Common myeloid progenitor, CD34-positive (primary cell): ENCODE measurements around the gene MXD3.
A peak's percentile ranks its signal among the peaks of the same experiment; 100 is the strongest.

Experiments used
- CTCF ChIA-PET: fragments of 350-600 bp; sonication (Branson Sonifier 250); formaldehyde crosslinking; loops from one replicate; lab custom pipeline; 2021; ENCODE audit warnings: antibody characterized with exemption; lab: Charles Lee
- POLR2A ChIA-PET: fragments of 350-600 bp; sonication (Branson Sonifier 250); formaldehyde crosslinking; loops from one replicate; lab custom pipeline; 2021; ENCODE audit warnings: antibody characterized with exemption; lab: Charles Lee
- DNase-seq, 3 donors: peaks; one replicate each; pipeline versions ENCODE4 v3.0.0 to v3.0.0-alpha.2; 2013
- H3K27ac ChIP-seq, 2 experiments: 1 replicate in 1 of 2; 2 replicates in 1 of 2; pipeline ENCODE4 v1.7.0; 2013; ENCODE audit warnings: inconsistent platforms in 2 of 2, low read length in 2 of 2, mild to moderate bottlenecking in 2 of 2, low read depth in 1 of 2, moderate library complexity in 1 of 2; ENCODE audit not compliant: severe bottlenecking in 2 of 2, insufficient read depth in 1 of 2, poor library complexity in 1 of 2
- H3K27me3 ChIP-seq, 5 experiments: replicated peaks in 2 of 5; 1 replicate in 3 of 5; 2 replicates in 2 of 5; pipeline versions ENCODE4 v1.6.1 to v1.7.0; 2013; ENCODE audit warnings: low read length in 4 of 5, mild to moderate bottlenecking in 2 of 5, moderate library complexity in 2 of 5, inconsistent platforms in 1 of 5; ENCODE audit not compliant: insufficient read depth in 5 of 5, control insufficient read depth in 4 of 5
- H3K36me3 ChIP-seq, 4 experiments: 1 replicate in 2 of 4; 2 replicates in 2 of 4; pipeline versions ENCODE4 v1.6.1 to v1.7.0; 2013; ENCODE audit warnings: low read length in 3 of 4, control low read depth in 1 of 4, mild to moderate bottlenecking in 1 of 4; ENCODE audit not compliant: control insufficient read depth in 4 of 4, insufficient read depth in 4 of 4
- H3K4me1 ChIP-seq, 4 experiments: 1 replicate in 3 of 4; 2 replicates in 1 of 4; pipeline versions ENCODE4 v1.6.1 to v1.7.1; 2013; ENCODE audit warnings: low read length in 3 of 4, mild to moderate bottlenecking in 3 of 4, control low read depth in 1 of 4, inconsistent platforms in 1 of 4, moderate library complexity in 1 of 4; ENCODE audit not compliant: control insufficient read depth in 4 of 4, insufficient read depth in 4 of 4; ENCODE audit errors: control extremely low read depth in 1 of 4
- H3K4me3 ChIP-seq, 7 experiments: 1 replicate in 4 of 7; 2 replicates in 3 of 7; pipeline versions ENCODE4 v1.5.1 to v1.7.0; 2013; ENCODE audit warnings: mild to moderate bottlenecking in 7 of 7, low read length in 6 of 7, moderate library complexity in 6 of 7, inconsistent platforms in 2 of 7, low read depth in 2 of 7, control low read depth in 1 of 7; ENCODE audit not compliant: insufficient read depth in 4 of 7, control insufficient read depth in 1 of 7; ENCODE audit errors: extremely low read depth in 1 of 7
- H3K9me3 ChIP-seq, 5 experiments: 1 replicate in 4 of 5; 2 replicates in 1 of 5; pipeline versions ENCODE4 v1.6.1 to v1.7.1; 2013; ENCODE audit warnings: low read length in 4 of 5, mild to moderate bottlenecking in 2 of 5, inconsistent platforms in 1 of 5, low read depth in 1 of 5, moderate library complexity in 1 of 5; ENCODE audit not compliant: control insufficient read depth in 4 of 5, insufficient read depth in 2 of 5; ENCODE audit errors: control extremely low read depth in 1 of 5
- WGBS: methylation state at CpG from one replicate; pipeline ENCODE4 v1.1.5; 2013; ENCODE audit not compliant: insufficient coverage; 5-methylcytosine and 5-hydroxymethylcytosine counted together

MXD3 gene

DNA sequence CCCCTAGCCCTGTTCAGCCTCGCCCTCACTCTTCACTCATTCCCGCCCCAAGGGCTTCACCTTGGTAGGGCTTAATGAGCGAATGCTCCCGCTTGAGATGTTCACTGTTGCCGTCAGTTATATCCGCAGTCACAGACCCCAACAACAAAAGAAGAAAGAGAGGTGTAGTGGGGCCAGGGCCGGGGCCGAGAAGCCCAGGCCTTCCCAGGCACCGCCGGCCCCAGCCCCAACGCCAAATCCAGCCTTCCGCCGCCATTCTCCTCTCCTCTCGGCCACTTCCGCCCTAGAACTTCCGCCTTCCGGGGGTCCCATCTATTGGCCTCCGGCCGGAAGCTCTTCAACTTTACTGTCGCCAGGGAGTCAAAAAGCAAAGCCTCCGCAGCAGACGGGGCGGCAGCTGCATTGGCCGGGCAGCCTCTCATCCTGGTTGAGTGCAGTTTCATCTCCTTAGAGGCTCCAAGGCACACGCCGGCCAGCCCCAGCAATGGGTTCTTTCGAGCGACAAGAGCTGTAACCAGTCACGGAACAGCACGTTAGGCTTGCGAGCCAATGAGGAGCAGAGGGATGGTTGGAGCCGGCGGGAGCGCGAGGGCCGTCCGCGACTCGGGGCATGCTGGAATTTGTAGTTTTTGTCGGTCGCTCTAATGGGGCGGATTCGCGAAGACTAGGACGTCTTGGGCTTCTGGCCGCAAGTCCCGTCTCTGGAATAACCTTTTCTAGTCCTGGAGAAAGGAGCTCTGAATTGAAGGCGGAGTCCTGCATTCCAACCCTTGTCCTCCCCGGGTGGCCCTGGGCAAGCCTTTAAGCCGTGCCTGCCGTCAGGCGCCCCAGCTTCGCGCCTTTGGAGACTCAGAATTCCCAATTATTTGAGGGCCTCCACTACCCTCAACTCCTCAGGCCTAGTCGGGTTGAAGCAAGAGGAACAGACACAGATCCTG is 40.0 kb upstream of the MXD3 start, which contains the start of gene LMAN2:
LMAN2 (minus strand) TSS at position 277 of the 938 bp plus-strand sequence; CDS start at position 256, 21 bp downstream.
- POLR2A ChIA-PET = interaction anchor here (1.3 kb wide), 1 partner anchor 10 kb away, joined by 9 read pairs; no protein-coding TSS in a partner anchor
- H3K4me3 ChIP-seq = peak within 1 kb of the TSS; percentile 85 to 99 (median 97)
- 9% methylated on average over 51 of the region's 55 CpGs for WGBS
- DNase-seq = peak; percentile 95 to 98 (median 97)
- H3K27ac ChIP-seq = peak within 1 kb of the TSS; percentile 97 to 99
- CTCF ChIA-PET = interaction anchor here (0.9 to 13.7 kb wide), 14 partner anchors 10 to 75 kb away, joined by 3 to 131 read pairs (median 6); partner anchors contain the start of gene GRK6
- H3K4me1 ChIP-seq = peaks cover 10 to 51% (median 40%) of the 10 kb centered on the region in 4 experiments
- no peaks in the 10 kb centered on the region for H3K27me3 ChIP-seq
- peaks cover 0 to 18% (median 12%) of the 10 kb centered on the region in 4 experiments for H3K36me3 ChIP-seq
- H3K9me3 ChIP-seq = no peaks in the 10 kb centered on the region

DNA sequence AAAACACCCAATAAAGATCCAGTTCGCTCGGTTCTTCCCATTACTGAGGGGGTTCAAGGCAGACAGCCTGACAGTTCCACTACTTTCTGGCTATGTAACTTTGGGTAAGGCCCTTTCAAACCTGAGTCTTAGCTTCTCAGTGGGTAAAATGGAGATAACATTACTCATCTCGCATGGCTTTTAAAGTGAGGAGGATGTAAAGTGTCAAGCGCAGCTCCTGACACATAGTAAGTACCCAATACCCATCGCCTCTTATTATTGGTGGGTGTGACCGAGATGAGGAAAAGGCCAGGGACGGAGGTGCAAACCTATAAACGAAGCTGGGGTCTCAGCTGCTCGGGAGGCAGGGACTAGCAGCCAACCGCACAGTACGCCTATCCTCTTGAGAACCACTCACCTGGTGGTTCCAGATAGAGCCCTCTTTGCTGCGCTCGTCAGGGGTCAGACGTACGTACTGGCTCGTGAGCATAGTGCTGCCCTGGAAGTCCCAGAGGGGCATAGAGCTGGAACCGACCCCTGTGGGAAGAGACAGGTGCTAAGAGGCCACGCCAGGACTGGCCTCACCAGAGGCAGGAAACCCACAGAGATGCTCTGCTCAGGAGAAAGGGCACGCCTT is 39.2 kb upstream of the MXD3 start:
- Histone ChIP-seq H3K9me3 (no peaks in the 10 kb centered on the region), H3K36me3 (peaks cover 0 to 26% (median 14%) of the 10 kb centered on the region in 4 experiments), H3K27me3 (no peaks in the 10 kb centered on the region), H3K4me1 (peaks cover 10 to 43% (median 32%) of the 10 kb centered on the region in 4 experiments), H3K27ac (peak overlapping the region; percentile 97 to 99), H3K4me3 (peak overlapping the region; percentile 85 to 99 (median 97))
- WGBS = 14% methylated on average over 16 of the region's 19 CpGs
- no peak for DNase-seq
- ChIA-PET POLR2A (no interaction called here), CTCF (interaction anchor here (0.9 to 13.7 kb wide), 14 partner anchors 10 to 54 kb away, joined by 3 to 131 read pairs (median 6); no protein-coding TSS in a partner anchor)

DNA sequence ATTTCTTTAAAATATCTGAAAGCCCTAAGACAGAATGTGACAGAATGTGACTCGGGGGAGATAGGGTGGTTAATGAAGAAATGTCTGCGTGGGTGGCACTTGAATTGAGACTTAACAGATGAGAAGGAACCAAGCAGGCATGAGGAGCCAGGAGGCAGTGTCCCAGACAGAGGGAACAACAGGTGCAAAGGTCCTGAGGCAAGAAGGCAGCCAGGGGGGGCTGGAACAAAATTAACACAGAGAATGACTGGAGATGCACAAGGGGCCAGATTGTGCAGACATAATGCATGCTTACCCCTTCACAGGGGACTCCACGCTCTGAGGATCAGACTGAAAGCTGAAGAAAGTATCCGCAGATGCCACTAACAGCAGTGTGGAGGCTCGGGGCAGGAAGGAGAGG is 38.1 kb upstream of the MXD3 start:
- H3K9me3 ChIP-seq = no peaks in the 10 kb centered on the region
- peaks cover 10 to 36% (median 27%) of the 10 kb centered on the region in 4 experiments for H3K4me1 ChIP-seq
- no peak overlapping the region for H3K27ac ChIP-seq
- WGBS = 92% methylated on average over 4 of the region's 5 CpGs
- peak overlapping the region in 4 of 7 experiments; percentile 94 to 99 (median 96) for H3K4me3 ChIP-seq
- POLR2A ChIA-PET = no interaction called here
- H3K27me3 ChIP-seq = no peaks in the 10 kb centered on the region
- peaks cover 0 to 26% (median 14%) of the 10 kb centered on the region in 4 experiments for H3K36me3 ChIP-seq
- CTCF ChIA-PET = interaction anchor here (1.5 to 13.7 kb wide), 8 partner anchors 11 to 40 kb away, joined by 4 to 131 read pairs (median 6); no protein-coding TSS in a partner anchor
- no peak for DNase-seq

DNA sequence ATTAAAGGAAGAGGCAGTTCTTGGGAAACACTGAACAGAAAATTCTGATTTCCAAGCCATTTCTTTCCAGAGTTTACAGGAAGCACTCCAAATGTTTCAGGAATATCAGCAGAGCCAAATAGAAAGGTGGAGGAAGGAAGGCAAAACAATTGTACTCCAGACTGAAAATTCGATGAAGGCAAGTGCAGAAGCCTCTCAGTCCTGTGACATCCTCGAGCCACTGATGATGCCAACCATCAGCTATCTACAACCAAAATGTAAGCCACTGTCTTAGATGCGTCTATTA is 37.6 kb upstream of the MXD3 start:
- DNase-seq = no peak
- no peaks in the 10 kb centered on the region for H3K9me3 ChIP-seq
- peaks cover 10 to 36% (median 25%) of the 10 kb centered on the region in 4 experiments for H3K4me1 ChIP-seq
- H3K27ac ChIP-seq = no peak overlapping the region
- no peaks in the 10 kb centered on the region for H3K27me3 ChIP-seq
- ChIA-PET POLR2A (no interaction called here), CTCF (interaction anchor here (1.2 to 13.7 kb wide), 4 partner anchors 10 to 55 kb away, joined by 3 to 131 read pairs (median 6); no protein-coding TSS in a partner anchor)
- H3K4me3 ChIP-seq = no peak overlapping the region
- peaks cover 0 to 26% (median 15%) of the 10 kb centered on the region in 4 experiments for H3K36me3 ChIP-seq
- WGBS = 94% methylated on average over 2 of the region's 3 CpGs

DNA sequence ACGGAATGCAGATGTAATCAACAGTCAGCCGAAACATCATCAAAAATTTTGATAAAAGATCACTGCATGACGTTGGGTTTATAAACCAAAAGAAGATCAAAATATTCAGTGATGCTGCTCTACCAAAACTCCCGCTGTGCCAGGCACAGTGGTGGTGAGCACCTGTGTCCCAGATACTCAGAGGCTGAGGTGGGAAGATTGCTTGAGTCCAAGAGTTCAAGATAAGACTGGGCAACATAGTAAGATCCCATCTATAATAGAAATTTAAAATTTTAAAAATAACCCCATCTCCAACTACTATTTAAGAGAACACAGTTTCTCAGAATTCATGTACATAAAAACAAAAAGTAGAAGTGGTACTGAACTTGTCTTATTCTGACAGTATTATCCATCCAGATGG is 36.0 kb upstream of the MXD3 start:
- Histone ChIP-seq H3K27me3 (no peaks in the 10 kb centered on the region), H3K4me3 (no peak overlapping the region), H3K4me1 (peaks cover 10 to 29% (median 21%) of the 10 kb centered on the region in 4 experiments), H3K27ac (no peak overlapping the region), H3K9me3 (no peaks in the 10 kb centered on the region), H3K36me3 (peaks cover 0 to 31% (median 18%) of the 10 kb centered on the region in 4 experiments)
- CTCF ChIA-PET = interaction anchor here (1.8 to 2.6 kb wide), 2 partner anchors 14 to 29 kb away, joined by 5 read pairs; no protein-coding TSS in a partner anchor
- DNase-seq = no peak
- POLR2A ChIA-PET = no interaction called here
- WGBS = 90% methylated on average over 2 of the region's 4 CpGs

DNA sequence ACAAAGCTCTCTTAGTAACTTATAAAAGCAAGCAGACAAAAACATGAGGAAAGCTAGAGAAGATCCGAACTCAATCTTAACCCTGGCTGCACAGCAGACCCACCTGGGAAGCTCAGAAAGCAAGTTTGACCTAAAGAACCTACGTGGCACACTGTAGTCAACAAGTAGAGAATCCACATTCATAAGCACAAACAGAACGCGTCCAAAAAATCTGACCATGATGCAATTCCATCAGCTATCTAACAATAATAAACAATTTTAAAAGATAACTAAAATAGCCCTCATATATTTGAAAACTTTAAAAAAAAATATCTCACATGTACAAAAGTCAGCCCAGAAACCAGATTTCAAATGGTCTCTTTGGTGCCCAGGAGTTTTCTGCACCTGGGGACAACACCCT is 35.1 kb upstream of the MXD3 start:
- Histone ChIP-seq H3K4me3 (no peak overlapping the region), H3K36me3 (peaks cover 0 to 38% (median 18%) of the 10 kb centered on the region in 4 experiments), H3K27me3 (no peaks in the 10 kb centered on the region), H3K9me3 (no peaks in the 10 kb centered on the region), H3K27ac (no peak overlapping the region), H3K4me1 (peaks cover 10 to 23% (median 16%) of the 10 kb centered on the region in 4 experiments)
- POLR2A ChIA-PET = interaction anchor here (0.6 kb wide), 1 partner anchor 19 kb away, joined by 4 read pairs; no protein-coding TSS in a partner anchor
- CTCF ChIA-PET = interaction anchor here (0.7 to 2.9 kb wide), 8 partner anchors 9 to 107 kb away, joined by 3 to 10 read pairs (median 4); no protein-coding TSS in a partner anchor
- WGBS = 94% methylated on average over 2 of the region's 4 CpGs
- DNase-seq = no peak
